GM06990 (cell line): Measurements from ENCODE around the gene NCK2.

ENCODE experiments used
- DNase-seq: peaks from one replicate; pipeline ENCODE4 v3.0.0-alpha.2; 2011; ENCODE audit not compliant: insufficient read length; ENCODE audit errors: extremely low read depth
- H3K27me3 ChIP-seq: replicated peaks from 2 replicates; pipeline ENCODE4 v1.6.0; 2011; ENCODE audit warnings: low read length; ENCODE audit not compliant: control insufficient read depth, insufficient read depth
- H3K36me3 ChIP-seq: 2 replicates; pipeline ENCODE4 v1.5.1; 2011; ENCODE audit warnings: low read length; ENCODE audit not compliant: control insufficient read depth, insufficient read depth
- H3K4me3 ChIP-seq: replicated peaks from 2 replicates; pipeline ENCODE4 v1.5.1; 2011; ENCODE audit warnings: low read depth, mild to moderate bottlenecking, control low read depth, low read length
- TF ChIP-seq, protein P1 (sequence below): IDR thresholded peaks from 2 replicates; pipeline ENCODE4 v1.5.1; 2011; ENCODE audit warnings: low read length, control low read depth, mild to moderate bottlenecking, inconsistent platforms; ENCODE audit not compliant: insufficient read depth, poor library complexity, severe bottlenecking

Gene NCK2

GRCh38 chr2:105765415-105766299 lies 20.9 kb downstream of the NCK2 start:
- TF ChIP-seq, protein P1, sequence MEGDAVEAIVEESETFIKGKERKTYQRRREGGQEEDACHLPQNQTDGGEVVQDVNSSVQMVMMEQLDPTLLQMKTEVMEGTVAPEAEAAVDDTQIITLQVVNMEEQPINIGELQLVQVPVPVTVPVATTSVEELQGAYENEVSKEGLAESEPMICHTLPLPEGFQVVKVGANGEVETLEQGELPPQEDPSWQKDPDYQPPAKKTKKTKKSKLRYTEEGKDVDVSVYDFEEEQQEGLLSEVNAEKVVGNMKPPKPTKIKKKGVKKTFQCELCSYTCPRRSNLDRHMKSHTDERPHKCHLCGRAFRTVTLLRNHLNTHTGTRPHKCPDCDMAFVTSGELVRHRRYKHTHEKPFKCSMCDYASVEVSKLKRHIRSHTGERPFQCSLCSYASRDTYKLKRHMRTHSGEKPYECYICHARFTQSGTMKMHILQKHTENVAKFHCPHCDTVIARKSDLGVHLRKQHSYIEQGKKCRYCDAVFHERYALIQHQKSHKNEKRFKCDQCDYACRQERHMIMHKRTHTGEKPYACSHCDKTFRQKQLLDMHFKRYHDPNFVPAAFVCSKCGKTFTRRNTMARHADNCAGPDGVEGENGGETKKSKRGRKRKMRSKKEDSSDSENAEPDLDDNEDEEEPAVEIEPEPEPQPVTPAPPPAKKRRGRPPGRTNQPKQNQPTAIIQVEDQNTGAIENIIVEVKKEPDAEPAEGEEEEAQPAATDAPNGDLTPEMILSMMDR, result no peak
- no peaks in the 10 kb centered on the region for H3K27me3 ChIP-seq
- DNase-seq, result no peak
- H3K36me3 ChIP-seq, result peaks cover 6% of the 10 kb centered on the region
- no peak overlapping the region for H3K4me3 ChIP-seq

GRCh38 chr2:105766300-105766866 lies 21.7 kb downstream of the NCK2 start:
- Histone ChIP-seq H3K27me3 (no peaks in the 10 kb centered on the region), H3K4me3 (no peak overlapping the region), H3K36me3 (peaks cover 6% of the 10 kb centered on the region)
- TF ChIP-seq, protein P1, result no peak
- DNase-seq, result no peak

DNA sequence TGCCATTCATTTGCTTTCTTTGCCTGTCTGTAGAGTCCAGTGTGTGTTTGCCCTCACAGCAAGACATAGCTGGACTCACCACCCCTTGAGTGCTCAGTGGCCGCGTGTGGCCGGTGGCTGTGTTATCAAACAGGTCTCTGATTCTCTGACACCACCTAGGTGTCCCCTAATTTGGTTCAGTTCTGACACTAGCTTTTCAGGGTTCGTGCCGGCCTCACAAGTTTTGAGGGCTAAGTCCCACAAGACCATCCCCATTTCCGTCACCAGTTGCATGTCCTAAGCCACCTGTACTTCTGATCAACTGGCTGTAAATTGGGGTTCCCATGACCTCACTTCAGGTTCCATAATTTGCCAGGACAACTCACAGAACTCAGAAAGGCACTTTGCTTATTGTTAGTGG lies 23.5 kb downstream of the NCK2 start:
- H3K4me3 ChIP-seq, result no peak overlapping the region
- DNase-seq, result no peak
- TF ChIP-seq, protein P1, result no peak
- peaks cover 6% of the 10 kb centered on the region for H3K36me3 ChIP-seq
- no peaks in the 10 kb centered on the region for H3K27me3 ChIP-seq

- Histone ChIP-seq H3K4me3 (no peak overlapping the region), H3K36me3 (peaks cover 6% of the 10 kb centered on the region), H3K27me3 (no peaks in the 10 kb centered on the region)
- TF ChIP-seq, protein P1, result no peak
- DNase-seq, result no peak
Observed at GRCh38 chr2:105768961-105769452, 24.3 kb downstream of the NCK2 start.

DNA sequence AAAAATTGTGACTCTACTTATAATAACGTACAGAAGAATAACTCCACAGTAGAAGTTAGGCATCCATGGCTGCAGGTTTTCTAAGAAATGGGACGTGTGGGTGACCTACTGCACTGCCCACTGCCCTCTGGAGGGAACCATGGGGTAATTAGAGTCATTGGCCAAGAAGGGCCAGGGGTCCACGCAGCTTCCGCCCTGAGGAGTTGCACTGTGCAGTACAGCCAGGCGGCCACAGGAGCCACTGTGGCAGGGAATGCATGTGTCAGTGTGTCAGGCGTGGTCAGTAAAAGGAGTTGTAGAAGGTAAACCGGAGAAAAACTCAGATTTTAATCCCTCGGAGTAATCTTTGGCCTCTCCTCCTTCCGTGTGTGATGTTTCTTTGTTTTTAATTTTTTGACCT lies 24.8 kb downstream of the NCK2 start:
- Histone ChIP-seq H3K4me3 (no peak overlapping the region), H3K36me3 (peaks cover 6% of the 10 kb centered on the region), H3K27me3 (no peaks in the 10 kb centered on the region)
- TF ChIP-seq, protein P1, result no peak
- no peak for DNase-seq
